Endothelial cell of umbilical vein (primary cell): Measurements from ENCODE around the gene GCLC.

Experiments
- MYC ChIP-seq: IDR thresholded peaks from one replicate; pipeline ENCODE4 v1.6.1; 2011; ENCODE audit warnings: mild to moderate bottlenecking, low read depth, low read length
- POLR2A ChIP-seq: IDR thresholded peaks from 2 replicates; pipeline ENCODE4 v1.6.1; 2012; ENCODE audit warnings: low read depth, mild to moderate bottlenecking, control low read depth, low read length
- POLR2AphosphoS5 ChIP-seq: IDR thresholded peaks from 2 replicates; pipeline ENCODE4 v1.6.1; 2012; ENCODE audit warnings: low read depth, mild to moderate bottlenecking, control low read depth, low read length, moderate library complexity; ENCODE audit not compliant: insufficient read depth
- TF ChIP-seq, protein P1 (sequence below), 2 donors: IDR thresholded peaks; 1 replicate in 1 of 2; 2 replicates in 1 of 2; pipeline ENCODE4 v1.5.1; 2011; ENCODE audit warnings: low read length in 2 of 2, mild to moderate bottlenecking in 2 of 2, moderate library complexity in 2 of 2, control low read depth in 1 of 2, inconsistent platforms in 1 of 2, low read depth in 1 of 2; ENCODE audit not compliant: insufficient read depth in 1 of 2; ENCODE audit errors: extremely low read depth in 1 of 2

DNA sequence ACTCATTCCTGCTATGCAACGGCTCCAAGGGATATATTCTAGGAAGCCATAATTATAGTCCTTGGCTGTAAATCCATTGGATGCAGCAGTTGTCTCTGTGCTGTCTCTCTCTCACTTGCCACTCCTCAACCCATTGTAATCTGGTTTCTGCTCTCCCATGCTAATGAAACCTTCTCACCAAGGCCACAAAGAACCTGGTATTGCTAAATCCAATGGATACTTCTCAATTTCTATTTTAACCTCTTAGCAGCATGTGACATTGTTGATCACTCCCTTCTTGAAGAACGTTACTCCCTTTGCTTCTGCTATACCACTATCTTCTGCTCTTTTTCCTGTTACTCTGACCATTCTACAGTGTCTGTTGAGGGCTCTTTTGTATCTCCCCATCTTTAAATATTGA lies 39.8 kb upstream of the GCLC start:
- TF ChIP-seq POLR2AphosphoS5 = no peak
- TF ChIP-seq, protein P1, sequence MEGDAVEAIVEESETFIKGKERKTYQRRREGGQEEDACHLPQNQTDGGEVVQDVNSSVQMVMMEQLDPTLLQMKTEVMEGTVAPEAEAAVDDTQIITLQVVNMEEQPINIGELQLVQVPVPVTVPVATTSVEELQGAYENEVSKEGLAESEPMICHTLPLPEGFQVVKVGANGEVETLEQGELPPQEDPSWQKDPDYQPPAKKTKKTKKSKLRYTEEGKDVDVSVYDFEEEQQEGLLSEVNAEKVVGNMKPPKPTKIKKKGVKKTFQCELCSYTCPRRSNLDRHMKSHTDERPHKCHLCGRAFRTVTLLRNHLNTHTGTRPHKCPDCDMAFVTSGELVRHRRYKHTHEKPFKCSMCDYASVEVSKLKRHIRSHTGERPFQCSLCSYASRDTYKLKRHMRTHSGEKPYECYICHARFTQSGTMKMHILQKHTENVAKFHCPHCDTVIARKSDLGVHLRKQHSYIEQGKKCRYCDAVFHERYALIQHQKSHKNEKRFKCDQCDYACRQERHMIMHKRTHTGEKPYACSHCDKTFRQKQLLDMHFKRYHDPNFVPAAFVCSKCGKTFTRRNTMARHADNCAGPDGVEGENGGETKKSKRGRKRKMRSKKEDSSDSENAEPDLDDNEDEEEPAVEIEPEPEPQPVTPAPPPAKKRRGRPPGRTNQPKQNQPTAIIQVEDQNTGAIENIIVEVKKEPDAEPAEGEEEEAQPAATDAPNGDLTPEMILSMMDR (IDR thresholded peaks at IDR 0.05; ENCODE audit: extremely low read depth in 1 of 2, insufficient read depth in 1 of 2, low read depth in 1 of 2, low read length in 2 of 2) = no peak
- TF ChIP-seq POLR2A = no peak
- no peak for TF ChIP-seq MYC
